Measurements from ENCODE around the gene CA9.

The CA9 gene

GRCh38 chr9:35703906-35704672 is 30.4 kb downstream of the CA9 start:
- DNase-seq, result no peak

GRCh38 chr9:35705372-35705771 is 31.6 kb downstream of the CA9 start:
- DNase-seq, result no peak
- TF ChIP-seq GATA1 (IDR thresholded peaks at IDR 0.05; ENCODE audit: low read depth, low read length) (no peak), POLR2A (IDR thresholded peaks at IDR 0.05; ENCODE audit: low read length) (no peak)

More at GRCh38 chr9:35703906-35704672, 30.4 kb downstream of the CA9 start:
- no peak for TF ChIP-seq GATA1 (IDR thresholded peaks at IDR 0.05; ENCODE audit: low read depth, low read length)
- TF ChIP-seq POLR2A (IDR thresholded peaks at IDR 0.05; ENCODE audit: low read length), result no peak

- no peak for DNase-seq
- TF ChIP-seq GATA1 (IDR thresholded peaks at IDR 0.05; ENCODE audit: low read depth, low read length) (no peak), POLR2A (IDR thresholded peaks at IDR 0.05; ENCODE audit: low read length) (no peak)
Measured at GRCh38 chr9:35705836-35706430, 32.2 kb downstream of the CA9 start.

DNA sequence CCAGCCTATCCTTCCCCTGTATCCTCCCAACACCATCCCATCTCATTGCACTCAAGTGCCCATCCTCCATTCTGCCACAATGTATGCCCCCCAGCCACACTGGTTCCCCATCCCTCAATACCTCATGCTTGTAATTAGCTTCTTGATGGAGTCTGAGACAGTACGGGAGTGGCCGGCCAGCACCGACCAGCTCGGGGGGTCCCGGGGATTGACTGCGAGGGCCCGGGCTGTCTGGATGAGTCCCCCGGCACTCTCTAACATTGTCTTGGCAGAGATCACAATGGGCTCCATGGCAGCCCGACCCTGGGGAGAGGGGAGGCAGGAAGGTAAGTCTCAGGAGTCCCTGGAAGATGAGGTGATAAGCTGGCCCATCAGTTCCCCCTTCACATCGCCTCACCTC is 33.2 kb downstream of the CA9 start:
- no peak for DNase-seq
- TF ChIP-seq GATA1 (IDR thresholded peaks at IDR 0.05; ENCODE audit: low read depth, low read length) (no peak), POLR2A (IDR thresholded peaks at IDR 0.05; ENCODE audit: low read length) (no peak)

DNA sequence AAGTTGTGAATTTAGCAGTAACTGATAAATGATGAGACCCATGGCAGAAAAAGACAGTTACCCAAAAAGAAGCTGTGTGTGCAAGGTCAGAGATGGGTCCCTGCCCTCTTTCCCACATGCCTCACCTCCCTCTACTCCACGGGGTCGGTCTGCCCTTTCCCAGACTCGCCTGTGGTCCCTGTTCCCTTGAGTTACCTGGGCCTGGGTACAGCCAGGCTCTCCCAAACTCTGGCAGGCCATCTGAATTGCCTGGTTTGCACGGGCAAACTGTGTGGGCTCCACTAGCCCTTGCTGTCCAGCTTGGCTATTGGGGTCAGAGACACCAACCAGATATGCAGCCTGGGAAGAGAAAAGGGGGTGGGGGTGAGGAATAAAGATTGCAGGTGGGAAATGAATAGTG is 34.4 kb downstream of the CA9 start:
- no peak for DNase-seq
- no peak for TF ChIP-seq POLR2A (IDR thresholded peaks at IDR 0.05; ENCODE audit: low read length)
- TF ChIP-seq GATA1 (IDR thresholded peaks at IDR 0.05; ENCODE audit: low read depth, low read length), result no peak

GRCh38 chr9:35710818-35711500 is 37.2 kb downstream of the CA9 start:
- no peak for TF ChIP-seq GATA1 (IDR thresholded peaks at IDR 0.05; ENCODE audit: low read depth, low read length)
- no peak for TF ChIP-seq POLR2A (IDR thresholded peaks at IDR 0.05; ENCODE audit: low read length)
- no peak for DNase-seq

DNA sequence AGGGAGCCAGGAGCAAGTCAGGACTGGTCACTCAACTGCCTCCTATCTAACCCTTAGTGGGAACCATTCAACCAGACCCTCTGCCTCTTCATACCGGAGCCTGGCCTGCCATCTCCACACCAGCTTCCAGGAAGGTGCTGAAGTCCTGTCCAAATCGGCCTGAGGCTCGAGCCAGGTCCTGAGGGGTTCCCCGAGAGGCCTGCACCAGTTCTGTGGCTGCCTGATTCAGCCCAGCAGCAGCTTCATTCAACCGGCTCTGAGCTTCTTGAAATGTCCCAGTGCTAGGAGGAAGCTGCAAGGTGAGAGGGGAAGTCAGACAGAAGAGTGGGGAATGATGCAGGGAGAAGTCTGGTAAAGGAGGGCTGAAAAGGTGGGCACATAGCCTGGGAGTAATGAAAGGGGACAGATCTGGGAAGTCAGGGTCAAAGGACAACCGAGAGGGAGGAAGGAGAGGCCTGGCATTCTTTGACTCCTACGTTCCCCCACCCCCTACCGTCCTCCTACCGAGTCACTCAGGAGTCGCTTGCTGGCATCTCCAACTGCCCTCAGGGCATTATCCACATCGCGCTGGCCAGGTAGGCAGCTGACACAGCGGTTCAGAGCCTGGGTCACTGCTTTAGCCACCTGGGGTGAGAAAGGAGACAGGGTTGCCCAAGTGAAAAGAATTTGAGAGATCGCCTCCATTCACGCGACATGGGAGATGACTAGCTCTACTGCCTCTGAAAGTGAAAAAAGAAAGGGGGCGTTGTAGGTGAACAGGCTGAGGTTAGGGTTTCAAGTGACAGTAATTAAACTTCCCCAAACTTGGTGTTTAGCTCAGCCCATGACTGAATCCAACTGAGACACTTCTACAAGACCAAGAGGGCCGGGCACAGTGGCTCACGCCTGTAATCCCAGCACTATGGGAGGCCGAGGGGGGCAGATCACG is 38.0 kb downstream of the CA9 start:
- no peak for TF ChIP-seq GATA1 (IDR thresholded peaks at IDR 0.05; ENCODE audit: low read depth, low read length)
- TF ChIP-seq POLR2A (IDR thresholded peaks at IDR 0.05; ENCODE audit: low read length), result no peak
- DNase-seq, result no peak

DNA sequence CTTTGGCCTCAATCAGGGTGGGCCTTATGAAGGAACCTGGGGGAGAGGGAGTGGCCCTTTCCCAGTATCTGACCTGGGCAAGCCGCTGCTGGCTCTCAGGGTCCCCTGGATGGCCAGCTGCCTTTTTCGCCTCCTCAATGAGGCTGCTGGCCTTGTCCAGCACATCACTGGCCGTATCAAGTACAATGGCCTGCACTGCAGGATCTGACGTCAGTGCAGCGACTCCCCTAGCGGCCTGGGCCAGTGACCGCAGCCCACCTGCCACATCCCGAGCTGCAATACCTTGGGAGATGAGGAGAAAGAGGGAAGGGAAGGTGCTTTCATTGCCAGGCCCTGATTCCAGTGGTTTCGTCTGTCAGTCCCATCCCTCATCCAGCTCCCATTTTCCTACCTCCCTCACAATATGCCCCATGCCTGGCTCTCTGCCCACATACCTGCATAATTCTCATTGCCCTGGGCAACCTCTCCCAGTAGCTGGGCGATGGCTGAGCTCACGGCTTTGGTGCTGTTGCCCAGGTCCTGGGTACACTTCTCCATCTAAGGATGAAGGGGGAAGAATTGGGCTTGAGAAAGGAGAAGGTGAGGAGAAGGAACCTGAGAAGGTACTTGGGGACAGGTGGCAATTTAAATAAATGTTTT is 39.2 kb downstream of the CA9 start:
- DNase-seq, result no peak
- TF ChIP-seq GATA1 (IDR thresholded peaks at IDR 0.05; ENCODE audit: low read depth, low read length), result no peak
- TF ChIP-seq POLR2A (IDR thresholded peaks at IDR 0.05; ENCODE audit: low read length), result no peak

GRCh38 chr9:35713578-35713977 is 39.9 kb downstream of the CA9 start:
- TF ChIP-seq GATA1 (IDR thresholded peaks at IDR 0.05; ENCODE audit: low read depth, low read length), result no peak
- no peak for TF ChIP-seq POLR2A (IDR thresholded peaks at IDR 0.05; ENCODE audit: low read length)
- no peak for DNase-seq

GRCh38 chr9:35714123-35714522 is 40.4 kb downstream of the CA9 start:
- DNase-seq, result no peak
- no peak for TF ChIP-seq POLR2A (IDR thresholded peaks at IDR 0.05; ENCODE audit: low read length)
- TF ChIP-seq GATA1 (IDR thresholded peaks at IDR 0.05; ENCODE audit: low read depth, low read length), result no peak

DNA sequence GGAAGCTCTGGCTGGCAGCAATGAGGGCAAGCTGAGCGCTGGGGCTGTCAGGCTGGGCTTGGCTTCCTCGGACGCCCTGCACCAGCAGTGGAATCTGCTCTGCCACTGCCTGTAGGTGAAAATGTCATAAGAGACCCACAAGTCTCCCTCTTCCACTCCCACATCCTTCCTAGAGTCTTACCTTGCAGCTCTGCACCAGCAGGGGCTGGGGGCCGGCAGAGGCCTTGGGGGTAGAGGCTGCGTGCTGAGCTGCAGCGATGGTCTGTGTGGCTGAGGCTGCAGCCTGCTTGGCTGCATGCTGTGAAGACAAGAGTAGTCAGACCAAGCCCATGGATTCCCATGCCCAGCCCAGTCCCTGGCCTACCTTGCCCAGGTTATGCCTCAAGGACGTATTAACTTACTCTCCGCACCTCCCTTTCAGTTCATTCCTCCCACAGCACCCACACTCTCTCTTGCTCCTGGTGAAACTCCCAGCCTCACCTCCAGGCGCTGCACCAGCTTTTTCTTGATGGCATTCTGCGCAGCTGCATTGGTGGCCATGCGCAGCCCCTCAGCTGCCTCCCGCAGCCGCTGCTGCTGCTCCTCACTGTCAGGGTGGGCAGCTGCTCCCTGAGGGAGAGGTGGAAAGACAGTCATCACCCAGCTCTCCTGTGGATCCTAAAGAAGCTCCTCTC is 41.0 kb downstream of the CA9 start:
- DNase-seq, result no peak
- no peak for TF ChIP-seq GATA1 (IDR thresholded peaks at IDR 0.05; ENCODE audit: low read depth, low read length)
- TF ChIP-seq POLR2A (IDR thresholded peaks at IDR 0.05; ENCODE audit: low read length), result no peak

DNA sequence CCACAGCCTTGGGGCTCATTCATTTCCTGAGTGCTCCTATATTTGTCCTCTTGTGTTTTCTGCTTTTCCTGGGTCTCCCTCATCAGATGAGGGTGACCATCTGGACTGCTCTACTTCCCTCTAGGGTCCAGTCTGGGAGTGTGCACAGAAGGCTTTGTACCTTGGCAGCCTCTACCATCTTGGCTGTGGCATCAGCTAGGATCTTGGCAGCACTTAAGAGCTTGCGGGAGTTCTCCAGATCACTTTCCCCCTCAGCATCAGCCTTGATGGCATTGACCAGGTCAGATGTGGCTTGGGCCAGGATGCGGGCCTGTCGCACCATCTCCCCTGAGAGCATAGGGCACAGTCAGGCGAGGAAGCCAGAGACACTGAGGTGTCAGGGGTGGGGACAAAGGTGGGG is 42.5 kb downstream of the CA9 start:
- no peak for TF ChIP-seq GATA1 (IDR thresholded peaks at IDR 0.05; ENCODE audit: low read depth, low read length)
- no peak for TF ChIP-seq POLR2A (IDR thresholded peaks at IDR 0.05; ENCODE audit: low read length)

More for the DNA sequence above, 42.5 kb downstream of the CA9 start:
- DNase-seq, result no peak
